Choroid plexus epithelial cell (primary cell): ENCODE measurements around the gene GNAQ.

ENCODE experiments used
- DNase-seq: peaks from one replicate; pipeline ENCODE4 v3.0.0-alpha.2; 2010; ENCODE audit warnings: low read depth
- H3K4me3 ChIP-seq: 2 replicates; pipeline ENCODE4 v1.5.1; 2011; ENCODE audit warnings: low read depth, mild to moderate bottlenecking, control low read depth, low read length, moderate library complexity
- CTCF ChIP-seq: conservative IDR thresholded peaks from 2 replicates; pipeline ENCODE4 v1.5.1; 2011; ENCODE audit warnings: low read depth, mild to moderate bottlenecking, control low read depth, inconsistent platforms, low read length, moderate library complexity

GNAQ gene

GRCh38 chr9:78004478-78005229, 27.0 kb downstream of the GNAQ start:
- peak; percentile 38 for DNase-seq
- no peak overlapping the region for H3K4me3 ChIP-seq
- peak; percentile 53 for TF ChIP-seq CTCF

GRCh38 chr9:78003730-78004129, 27.9 kb downstream of the GNAQ start:
- no peak for TF ChIP-seq CTCF

GRCh38 chr9:78001946-78002731, 29.5 kb downstream of the GNAQ start:
- no peak for TF ChIP-seq CTCF
- peak; percentile 42 for DNase-seq
- H3K4me3 ChIP-seq = no peak overlapping the region

More at GRCh38 chr9:78003730-78004129, 27.9 kb downstream of the GNAQ start:
- DNase-seq = no peak
- H3K4me3 ChIP-seq = no peak overlapping the region

GRCh38 chr9:78000221-78000620, 31.4 kb downstream of the GNAQ start:
- DNase-seq = no peak
- H3K4me3 ChIP-seq = no peak overlapping the region
- no peak for TF ChIP-seq CTCF

GRCh38 chr9:77999231-77999631, 32.4 kb downstream of the GNAQ start:
- TF ChIP-seq CTCF = no peak
- DNase-seq = peak; percentile 37
- no peak overlapping the region for H3K4me3 ChIP-seq

GRCh38 chr9:77997611-77998284, 33.9 kb downstream of the GNAQ start:
- DNase-seq = peak; percentile 57
- no peak overlapping the region for H3K4me3 ChIP-seq
- no peak for TF ChIP-seq CTCF
